ENCODE data around the gene ARFGAP1. TPM values are rescaled to one million over a fixed set of nuclear protein-coding genes. Genes with fewer than 3 reads are reported as not detected.

ARFGAP1 gene
- total and polyA plus RNA-seq, 2 of the 4 experiments (the other 2 are of a cell fraction), result 59.1 to 194 TPM

GRCh38 chr20:63317601-63318291, 45.1 kb downstream of the ARFGAP1 start:
- Histone ChIP-seq H4K20me1 (ENCODE audit: insufficient read depth, low read length) (no peaks in the 10 kb centered on the region), H2AK5ac (ENCODE audit: low read depth, low read length) (no peak overlapping the region), H3K4ac (ENCODE audit: low read depth, low read length) (no peak overlapping the region), H3K9me3 (ENCODE audit: control insufficient read depth, insufficient read depth, low read length) (no peaks in the 10 kb centered on the region), H3K27ac (ENCODE audit: insufficient read depth, low read length) (no peak overlapping the region), H3K79me1 (ENCODE audit: low read depth in 1 of 2, low read length in 2 of 2) (no peaks in the 10 kb centered on the region), H4K8ac (ENCODE audit: low read depth in 2 of 2, low read length in 2 of 2) (no peak overlapping the region), H3K9me1 (ENCODE audit: insufficient read depth, low read length) (no peaks in the 10 kb centered on the region), H3K14ac (replicated peaks; ENCODE audit: low read depth, low read length) (no peak overlapping the region), H2AFZ (replicated peaks; ENCODE audit: low read length, poor library complexity) (no peak overlapping the region), H2BK120ac (ENCODE audit: low read depth, low read length) (no peak overlapping the region), H3K18ac (ENCODE audit: low read depth, low read length) (no peak overlapping the region), H4K91ac (ENCODE audit: insufficient read depth, low read depth, low read length) (no peak overlapping the region), H2BK5ac (ENCODE audit: low read depth, low read length, poor library complexity, severe bottlenecking) (no peak overlapping the region), H2BK20ac (ENCODE audit: low read depth, low read length) (no peak overlapping the region), H2BK15ac (ENCODE audit: low read depth, low read length) (no peak overlapping the region), H3K4me3 (ENCODE audit: insufficient read depth, low read depth, low read length) (no peak overlapping the region), H3K36me3 (ENCODE audit: control insufficient read depth, insufficient read depth, low read length) (no peaks in the 10 kb centered on the region), H3K23ac (ENCODE audit: low read depth, low read length) (no peak overlapping the region), H3K9ac (ENCODE audit: low read depth, low read length) (no peak overlapping the region), H4K5ac (ENCODE audit: low read depth, low read length) (no peak overlapping the region), H2AK9ac (replicated peaks; ENCODE audit: low read depth, low read length, poor library complexity) (no peak overlapping the region), H3K4me1 (ENCODE audit: control insufficient read depth, insufficient read depth, low read length) (peaks cover 10% of the 10 kb centered on the region; the same call in 1 of the 2 replicates), H3K27me3 (ENCODE audit: control insufficient read depth, insufficient read depth, low read length) (peaks cover 31% of the 10 kb centered on the region), H3K4me2 (ENCODE audit: low read depth, low read length) (no peak overlapping the region), H3K56ac (ENCODE audit: extremely low read depth, insufficient read depth, low read length) (no peak overlapping the region)
- TF ChIP-seq CTCF (conservative IDR thresholded peaks at IDR 0.05; ENCODE audit: low read depth, low read length) (no peak), RAD21 (IDR thresholded peaks at IDR 0.05; ENCODE audit: low read length) (no peak), CHD1 (IDR thresholded peaks at IDR 0.05; ENCODE audit: low read depth, low read length) (no peak), MXI1 (IDR thresholded peaks at IDR 0.05; ENCODE audit: borderline replicate concordance, low read depth, low read length) (no peak), FOS (IDR thresholded peaks at IDR 0.05; ENCODE audit: low read depth, low read length) (no peak), CEBPB (IDR thresholded peaks at IDR 0.05; ENCODE audit: low read depth, low read length) (no peak), MAFK (IDR thresholded peaks at IDR 0.05; ENCODE audit: low read depth, low read length) (no peak), POLR2A (IDR thresholded peaks at IDR 0.05; ENCODE audit: low read depth, low read length) (no peak), NFE2L2 (IDR thresholded peaks at IDR 0.05; ENCODE audit: low read depth, low read length) (no peak)
- TF ChIP-seq, protein P1, sequence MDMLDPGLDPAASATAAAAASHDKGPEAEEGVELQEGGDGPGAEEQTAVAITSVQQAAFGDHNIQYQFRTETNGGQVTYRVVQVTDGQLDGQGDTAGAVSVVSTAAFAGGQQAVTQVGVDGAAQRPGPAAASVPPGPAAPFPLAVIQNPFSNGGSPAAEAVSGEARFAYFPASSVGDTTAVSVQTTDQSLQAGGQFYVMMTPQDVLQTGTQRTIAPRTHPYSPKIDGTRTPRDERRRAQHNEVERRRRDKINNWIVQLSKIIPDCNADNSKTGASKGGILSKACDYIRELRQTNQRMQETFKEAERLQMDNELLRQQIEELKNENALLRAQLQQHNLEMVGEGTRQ (IDR thresholded peaks at IDR 0.05; ENCODE audit: low read depth, low read length), result no peak
- CTCF ChIA-PET, result no interaction called here
- POLR2A ChIA-PET (ENCODE audit: unreplicated experiment), result no interaction called here
- WGBS, 2 experiments (ENCODE audit: extremely low coverage in 2 of 2, insufficient read length in 1 of 2), result 72% methylated on average over 4 of the region's 18 CpGs; no CpG with 5 or more reads in 1 of the 2 experiments
- DNase-seq, result no peak
- dilution Hi-C loops (cut with HindIII; ENCODE audit: low sequenced_read_pairs, unreplicated experiment), result no loop called here
- ATAC-seq (ENCODE audit: low read depth), result no peak
- no TSS peak for BruUV-seq (replicated peaks)
- intact Hi-C loops (cut with micrococcal nuclease), result no loop called here
- in situ Hi-C loops (cut with MboI; ENCODE audit: low sequenced_read_pairs), result no loop called here
